Measurements from ENCODE around the gene AUTS2. TPM values are rescaled to one million over a fixed set of nuclear protein-coding genes. Genes with fewer than 3 reads are reported as not detected.

The AUTS2 gene
- total and polyA plus RNA-seq, 2 experiments from 2014 or later = 3.0 to 4.4 TPM

- no peak overlapping the region for H3K4me2 ChIP-seq (ENCODE audit: unreplicated experiment)
- no peaks in the 10 kb centered on the region for H4K20me1 ChIP-seq (ENCODE audit: insufficient read depth)
- no peaks in the 10 kb centered on the region for H3K27me3 ChIP-seq (replicated peaks; ENCODE audit: insufficient read depth)
- no peaks in the 10 kb centered on the region for H3K4me1 ChIP-seq (ENCODE audit: insufficient read depth)
- no peaks in the 10 kb centered on the region for H3K9me2 ChIP-seq (ENCODE audit: insufficient read depth)
- in situ Hi-C loops (cut with MboI) = no loop called here
- H2AFZ ChIP-seq = no peak overlapping the region
- no peaks in the 10 kb centered on the region for H3K9me3 ChIP-seq (ENCODE audit: low read depth)
- H3K9ac ChIP-seq = no peak overlapping the region
- H3F3A ChIP-seq (ENCODE audit: insufficient read depth) = no peaks in the 10 kb centered on the region
- H3K36me3 ChIP-seq (ENCODE audit: low read depth) = no peaks in the 10 kb centered on the region
- TF ChIP-seq EZH2phosphoT487 (IDR thresholded peaks at IDR 0.05; ENCODE audit: insufficient read depth, low read depth) (no peak), EZH2 (IDR thresholded peaks at IDR 0.05; ENCODE audit: insufficient read depth, poor library complexity, severe bottlenecking) (no peak)
- WGBS, 2 experiments (ENCODE audit: low coverage in 1 of 2, low lambda C conversion rate in 2 of 2, missing lambda C conversion rate in 2 of 2) = 77 to 78% methylated on average over 6 of the region's 6 CpGs
- no peak for DNase-seq
- H3K27ac ChIP-seq = no peak overlapping the region
- H3K4me3 ChIP-seq = no peak overlapping the region
- no peaks in the 10 kb centered on the region for H3K79me2 ChIP-seq (ENCODE audit: insufficient read depth)
Measured at GRCh38 chr7:70505468-70505867, 907.2 kb downstream of the AUTS2 start.

- Histone ChIP-seq H3K79me2 (ENCODE audit: insufficient read depth) (no peaks in the 10 kb centered on the region), H3K36me3 (ENCODE audit: low read depth) (no peaks in the 10 kb centered on the region), H3K9me2 (ENCODE audit: insufficient read depth) (no peaks in the 10 kb centered on the region), H2AFZ (no peak overlapping the region), H3K27ac (no peak overlapping the region), H3K9ac (no peak overlapping the region), H3K4me1 (ENCODE audit: insufficient read depth) (no peaks in the 10 kb centered on the region), H3K27me3 (replicated peaks; ENCODE audit: insufficient read depth) (no peaks in the 10 kb centered on the region), H3F3A (ENCODE audit: insufficient read depth) (no peaks in the 10 kb centered on the region), H3K4me2 (ENCODE audit: unreplicated experiment) (no peak overlapping the region), H3K4me3 (no peak overlapping the region), H3K9me3 (ENCODE audit: low read depth) (no peaks in the 10 kb centered on the region), H4K20me1 (ENCODE audit: insufficient read depth) (no peaks in the 10 kb centered on the region)
- in situ Hi-C loops (cut with MboI) = no loop called here
- 76 to 83% methylated on average over 9 of the region's 9 CpGs for WGBS, 2 experiments (ENCODE audit: low coverage in 1 of 2, low lambda C conversion rate in 2 of 2, missing lambda C conversion rate in 2 of 2)
- no peak for DNase-seq
- TF ChIP-seq EZH2 (IDR thresholded peaks at IDR 0.05; ENCODE audit: insufficient read depth, poor library complexity, severe bottlenecking) = no peak
- TF ChIP-seq EZH2phosphoT487 (IDR thresholded peaks at IDR 0.05; ENCODE audit: insufficient read depth, low read depth) = no peak
Measured at GRCh38 chr7:70505886-70506285, 907.6 kb downstream of the AUTS2 start.

GRCh38 chr7:70506434-70506833 lies 908.2 kb downstream of the AUTS2 start:
- H3K79me2 ChIP-seq (ENCODE audit: insufficient read depth) = no peaks in the 10 kb centered on the region
- H4K20me1 ChIP-seq (ENCODE audit: insufficient read depth) = no peaks in the 10 kb centered on the region
- no peak overlapping the region for H3K4me2 ChIP-seq (ENCODE audit: unreplicated experiment)
- in situ Hi-C loops (cut with MboI) = no loop called here
- H3K4me3 ChIP-seq = no peak overlapping the region
- no peaks in the 10 kb centered on the region for H3K9me2 ChIP-seq (ENCODE audit: insufficient read depth)
- WGBS, 2 experiments (ENCODE audit: low coverage in 1 of 2, low lambda C conversion rate in 2 of 2, missing lambda C conversion rate in 2 of 2) = 67 to 71% methylated on average over 7 of the region's 7 CpGs
- no peak for TF ChIP-seq EZH2 (IDR thresholded peaks at IDR 0.05; ENCODE audit: insufficient read depth, poor library complexity, severe bottlenecking)
- TF ChIP-seq EZH2phosphoT487 (IDR thresholded peaks at IDR 0.05; ENCODE audit: insufficient read depth, low read depth) = no peak
- no peaks in the 10 kb centered on the region for H3F3A ChIP-seq (ENCODE audit: insufficient read depth)
- H3K27ac ChIP-seq = no peak overlapping the region
- H3K36me3 ChIP-seq (ENCODE audit: low read depth) = no peaks in the 10 kb centered on the region
- H3K4me1 ChIP-seq (ENCODE audit: insufficient read depth) = no peaks in the 10 kb centered on the region
- no peak overlapping the region for H2AFZ ChIP-seq
- H3K9me3 ChIP-seq (ENCODE audit: low read depth) = no peaks in the 10 kb centered on the region
- H3K9ac ChIP-seq = no peak overlapping the region
- no peak for DNase-seq
- H3K27me3 ChIP-seq (replicated peaks; ENCODE audit: insufficient read depth) = no peaks in the 10 kb centered on the region

- Histone ChIP-seq H3K9me2 (ENCODE audit: insufficient read depth) (no peaks in the 10 kb centered on the region), H3K27ac (no peak overlapping the region), H3K4me1 (ENCODE audit: insufficient read depth) (no peaks in the 10 kb centered on the region), H2AFZ (no peak overlapping the region), H3K36me3 (ENCODE audit: low read depth) (no peaks in the 10 kb centered on the region), H3K4me2 (ENCODE audit: unreplicated experiment) (no peak overlapping the region), H3K79me2 (ENCODE audit: insufficient read depth) (no peaks in the 10 kb centered on the region), H3F3A (ENCODE audit: insufficient read depth) (no peaks in the 10 kb centered on the region), H4K20me1 (ENCODE audit: insufficient read depth) (no peaks in the 10 kb centered on the region), H3K4me3 (no peak overlapping the region), H3K9me3 (ENCODE audit: low read depth) (no peaks in the 10 kb centered on the region), H3K27me3 (replicated peaks; ENCODE audit: insufficient read depth) (no peaks in the 10 kb centered on the region), H3K9ac (no peak overlapping the region)
- DNase-seq = no peak
- in situ Hi-C loops (cut with MboI) = no loop called here
- TF ChIP-seq EZH2phosphoT487 (IDR thresholded peaks at IDR 0.05; ENCODE audit: insufficient read depth, low read depth) (no peak), EZH2 (IDR thresholded peaks at IDR 0.05; ENCODE audit: insufficient read depth, poor library complexity, severe bottlenecking) (no peak)
- WGBS, 2 experiments (ENCODE audit: low coverage in 1 of 2, low lambda C conversion rate in 2 of 2, missing lambda C conversion rate in 2 of 2) = 76 to 77% methylated on average over 7 of the region's 7 CpGs
Measured at GRCh38 chr7:70512144-70512543, 913.9 kb downstream of the AUTS2 start.

GRCh38 chr7:70512761-70513160 lies 914.5 kb downstream of the AUTS2 start:
- in situ Hi-C loops (cut with MboI) = no loop called here
- Histone ChIP-seq H3F3A (ENCODE audit: insufficient read depth) (no peaks in the 10 kb centered on the region), H3K9me3 (ENCODE audit: low read depth) (no peaks in the 10 kb centered on the region), H3K4me2 (ENCODE audit: unreplicated experiment) (no peak overlapping the region), H3K27me3 (replicated peaks; ENCODE audit: insufficient read depth) (no peaks in the 10 kb centered on the region), H2AFZ (no peak overlapping the region), H3K4me1 (ENCODE audit: insufficient read depth) (no peaks in the 10 kb centered on the region), H4K20me1 (ENCODE audit: insufficient read depth) (no peaks in the 10 kb centered on the region), H3K27ac (no peak overlapping the region), H3K9ac (no peak overlapping the region), H3K36me3 (ENCODE audit: low read depth) (no peaks in the 10 kb centered on the region), H3K4me3 (no peak overlapping the region), H3K79me2 (ENCODE audit: insufficient read depth) (no peaks in the 10 kb centered on the region), H3K9me2 (ENCODE audit: insufficient read depth) (no peaks in the 10 kb centered on the region)
- 58 to 65% methylated on average over 3 of the region's 3 CpGs for WGBS, 2 experiments (ENCODE audit: low coverage in 1 of 2, low lambda C conversion rate in 2 of 2, missing lambda C conversion rate in 2 of 2)
- TF ChIP-seq EZH2phosphoT487 (IDR thresholded peaks at IDR 0.05; ENCODE audit: insufficient read depth, low read depth) (no peak), EZH2 (IDR thresholded peaks at IDR 0.05; ENCODE audit: insufficient read depth, poor library complexity, severe bottlenecking) (no peak)
- no peak for DNase-seq

Data from GM23248 (cell line).